ENCODE data around the gene OPN3. TPM values are rescaled to one million over a fixed set of nuclear protein-coding genes. Genes with fewer than 3 reads are reported as not detected.

Gene OPN3
- total and polyA plus RNA-seq, 9 of the 15 experiments (the other 6 are each of a cell fraction or from before 2014, with no cell fraction given), result 4.2 to 34.6 (median 17.0) TPM

GRCh38 chr1:241610056-241610815 lies 29.9 kb downstream of the OPN3 start (continued):
- TF ChIP-seq ZNF318 (IDR thresholded peaks at IDR 0.05; ENCODE audit: borderline replicate concordance in 1 of 2, low read depth in 1 of 2), result no peak
- no peak for TF ChIP-seq EWSR1 (IDR thresholded peaks at IDR 0.05; ENCODE audit: borderline replicate concordance, low read depth, partially characterized antibody)
- no peak for TF ChIP-seq ZNF324 (CRISPR knock-in tag; IDR thresholded peaks at IDR 0.05)
- TF ChIP-seq RCOR1 (IDR thresholded peaks at IDR 0.05; ENCODE audit: borderline replicate concordance in 1 of 2, low read depth in 2 of 2, low read length in 2 of 2), result peak in 1 of 2 experiments; percentile 90; a peak in 2 of 4 replicates
- TF ChIP-seq ZNF175 (CRISPR knock-in tag; IDR thresholded peaks at IDR 0.05; ENCODE audit: low read depth), result no peak
- TF ChIP-seq STAG1 (CRISPR knock-in tag; IDR thresholded peaks at IDR 0.05; ENCODE audit: borderline replicate concordance), result no peak
- no peak for TF ChIP-seq CEBPB (tag; IDR thresholded peaks at IDR 0.05)
- no peak for TF ChIP-seq E2F3 (CRISPR knock-in tag; IDR thresholded peaks at IDR 0.05)
- TF ChIP-seq POLR2H (tag; IDR thresholded peaks at IDR 0.05; ENCODE audit: low read depth), result peak; percentile 55; the same call in 1 of the 2 replicates
- TF ChIP-seq LARP7 (IDR thresholded peaks at IDR 0.05), result no peak
- no peak for TF ChIP-seq ETV1 (tag; conservative IDR thresholded peaks at IDR 0.05; ENCODE audit: low read depth)
- no peak for TF ChIP-seq THAP12 (CRISPR knock-in tag; IDR thresholded peaks at IDR 0.05)
- peak in 1 of 2 experiments; percentile 5; a peak in 1 of 4 replicates for TF ChIP-seq RAD21 (CRISPR knock-in tag; conservative IDR thresholded peaks at IDR 0.05 in 1 of 2, IDR thresholded peaks at IDR 0.05 in 1 of 2)
- TF ChIP-seq FOXK2 (conservative IDR thresholded peaks at IDR 0.05 in 1 of 2, IDR thresholded peaks at IDR 0.05 in 1 of 2; ENCODE audit: low read depth in 2 of 2), result peak; percentile 28 to 45; a peak in 2 of 4 replicates
- no peak for TF ChIP-seq JUNB (CRISPR knock-in tag; conservative IDR thresholded peaks at IDR 0.05)
- TF ChIP-seq ZNF408 (CRISPR knock-in tag; IDR thresholded peaks at IDR 0.05; ENCODE audit: low read depth), result no peak
